SK-N-SH (cell line): ENCODE results near the gene CISD1. TPM values are rescaled to one million over a fixed set of nuclear protein-coding genes. Genes with fewer than 3 reads are reported as not detected.

Experiments used
- CTCF ChIA-PET: fragments of 300-600, 350-600 bp; formaldehyde crosslinking; extraction: SDS; loops from one replicate; lab custom pipeline; 2021; lab: Yijun Ruan, JAX
- POLR2A ChIA-PET: fragments of 350-600 bp; sonication (Branson Sonifier 250); formaldehyde crosslinking; extraction: SDS; loops from one replicate; lab custom pipeline; 2020; ENCODE audit warnings: antibody characterized with exemption, inconsistent platforms; lab: Yijun Ruan, JAX
- DNase-seq: peaks from one replicate; pipeline ENCODE4 v3.0.0; 2012
- H2AFZ ChIP-seq: fragments of 200-600 bp; sonication (generic); 2 replicates; pipeline ENCODE4 v1.8.1; 2016; ENCODE audit warnings: antibody characterized with exemption, mild to moderate bottlenecking, low read depth
- H3F3A ChIP-seq: fragments of 200-600 bp; sonication (generic); replicated peaks from 2 replicates; pipeline ENCODE3; 2016; ENCODE audit warnings: antibody characterized with exemption, mild to moderate bottlenecking; ENCODE audit not compliant: insufficient read depth
- H3K27ac ChIP-seq, 2 experiments: fragments of 200-500 bp in 1 of 2; fragments of 200-600 bp in 1 of 2; sonication (Bioruptor generic) in 1 of 2; sonication (generic), shearing (Covaris generic) in 1 of 2; 2 replicates each; pipeline versions ENCODE4 v1.5.1 to v1.6.1; 2014 to 2016; ENCODE audit warnings: low read depth in 2 of 2, inconsistent platforms in 1 of 2, low read length in 1 of 2, mild to moderate bottlenecking in 1 of 2, mixed read lengths in 1 of 2
- H3K27me3 ChIP-seq: fragments of 200-600 bp; sonication (generic), shearing (Covaris generic); 2 replicates; pipeline ENCODE4 v1.6.1; 2016; ENCODE audit warnings: mixed run types; ENCODE audit not compliant: insufficient read depth
- H3K36me3 ChIP-seq, 2 experiments: fragments of 200-500 bp in 1 of 2; fragments of 200-600 bp in 1 of 2; sonication (Bioruptor generic) in 1 of 2; sonication (generic) in 1 of 2; replicated peaks in 1 of 2; 2 replicates each; pipeline versions ENCODE3 to v1.5.1; 2014 to 2016; ENCODE audit warnings: low read length in 1 of 2, mild to moderate bottlenecking in 1 of 2; ENCODE audit not compliant: insufficient read depth in 2 of 2, control insufficient read depth in 1 of 2
- H3K4me1 ChIP-seq, 2 experiments: fragments of 200-500 bp in 1 of 2; fragments of 200-600 bp in 1 of 2; sonication (Bioruptor generic) in 1 of 2; sonication (generic), shearing (Covaris generic) in 1 of 2; 2 replicates each; pipeline versions ENCODE4 v1.5.1 to v1.6.1; 2014 to 2016; ENCODE audit warnings: low read depth in 1 of 2, low read length in 1 of 2, mixed run types in 1 of 2; ENCODE audit not compliant: insufficient read depth in 2 of 2, control insufficient read depth in 1 of 2
- H3K4me2 ChIP-seq: fragments of 200-600 bp; sonication (generic), shearing (Covaris generic); 2 replicates; pipeline ENCODE4 v1.6.1; 2017; ENCODE audit warnings: mixed run types
- H3K4me3 ChIP-seq, 2 experiments: fragments of 200-500 bp in 1 of 2; fragments of 200-600 bp in 1 of 2; sonication (Bioruptor generic) in 1 of 2; sonication (generic), shearing (Covaris generic) in 1 of 2; 2 replicates each; pipeline versions ENCODE4 v1.5.1 to v1.8.1; 2014 to 2016; ENCODE audit warnings: low read depth in 2 of 2, inconsistent platforms in 1 of 2, low read length in 1 of 2, mild to moderate bottlenecking in 1 of 2, mixed read lengths in 1 of 2, moderate library complexity in 1 of 2
- H3K79me2 ChIP-seq: fragments of 200-600 bp; sonication (generic); 2 replicates; pipeline ENCODE4 v1.8.1; 2017; ENCODE audit warnings: mild to moderate bottlenecking; ENCODE audit not compliant: insufficient read depth
- H3K9ac ChIP-seq: fragments of 200-600 bp; sonication (generic); 2 replicates; pipeline ENCODE4 v1.6.1; 2017; ENCODE audit warnings: mixed run types
- H3K9me2 ChIP-seq: fragments of 200-600 bp; sonication (generic); 2 replicates; pipeline ENCODE4 v1.6.1; 2017; ENCODE audit warnings: mixed run types
- H3K9me3 ChIP-seq: fragments of 200-600 bp; sonication (generic); 2 replicates; pipeline ENCODE4 v1.6.1; 2017; ENCODE audit warnings: mixed run types, mild to moderate bottlenecking, moderate library complexity
- H4K20me1 ChIP-seq: fragments of 200-600 bp; sonication (generic); 2 replicates; pipeline ENCODE4 v1.6.1; 2017; ENCODE audit warnings: mild to moderate bottlenecking, mixed run types; ENCODE audit not compliant: insufficient read depth
- CTCF ChIP-seq: fragments of 200-600 bp; sonication (generic); IDR thresholded peaks from 2 replicates; pipeline ENCODE4 v1.6.1; 2017; ENCODE audit warnings: antibody characterized with exemption, mild to moderate bottlenecking, moderate library complexity
- FOXM1 ChIP-seq: IDR thresholded peaks from 2 replicates; pipeline ENCODE4 v1.4.0; 2012; ENCODE audit warnings: low read depth, mild to moderate bottlenecking
- GABPA ChIP-seq: IDR thresholded peaks from 2 replicates; pipeline ENCODE4 v1.4.0; 2012; ENCODE audit warnings: low read depth, mild to moderate bottlenecking
- JUND ChIP-seq: IDR thresholded peaks from 2 replicates; pipeline ENCODE4 v1.4.0; 2012
- MEF2A ChIP-seq: IDR thresholded peaks from 2 replicates; pipeline ENCODE4 v1.4.0; 2012; ENCODE audit warnings: low read depth, borderline replicate concordance
- NFIC ChIP-seq: IDR thresholded peaks from 2 replicates; pipeline ENCODE4 v1.4.0; 2012; ENCODE audit warnings: borderline replicate concordance
- RCOR1 ChIP-seq: fragments of 150-350 bp; IDR thresholded peaks from 2 replicates; pipeline ENCODE4 v1.6.1; 2017; ENCODE audit warnings: antibody characterized with exemption, low read length
- REST ChIP-seq: IDR thresholded peaks from 2 replicates; pipeline ENCODE4 v1.6.1; 2012; ENCODE audit warnings: mild to moderate bottlenecking, low read depth, low read length, moderate library complexity
- RFX5 ChIP-seq: IDR thresholded peaks from 2 replicates; pipeline ENCODE4 v1.6.1; 2012; ENCODE audit warnings: mild to moderate bottlenecking, improper control_type of control experiment, low read length
- RXRA ChIP-seq: IDR thresholded peaks from 2 replicates; pipeline ENCODE4 v1.4.0; 2012; ENCODE audit warnings: low read depth, mild to moderate bottlenecking, borderline replicate concordance
- TAF1 ChIP-seq: IDR thresholded peaks from 2 replicates; pipeline ENCODE4 v1.6.1; 2012; ENCODE audit warnings: low read depth, mild to moderate bottlenecking, low read length, moderate library complexity, borderline replicate concordance
- TCF12 ChIP-seq: IDR thresholded peaks from 2 replicates; pipeline ENCODE4 v1.4.0; 2012
- TEAD4 ChIP-seq: IDR thresholded peaks from 2 replicates; pipeline ENCODE4 v1.4.0; 2012; ENCODE audit warnings: mild to moderate bottlenecking, borderline replicate concordance; ENCODE audit not compliant: insufficient read depth
- USF2 ChIP-seq: fragments of 150-350 bp; IDR thresholded peaks from 2 replicates; pipeline ENCODE4 v1.6.1; 2017; ENCODE audit warnings: antibody characterized with exemption, low read length, low read depth, borderline replicate concordance
- YY1 ChIP-seq: IDR thresholded peaks from 2 replicates; pipeline ENCODE4 v1.4.0; 2012; ENCODE audit warnings: low read depth, mild to moderate bottlenecking
- ZBTB33 ChIP-seq: IDR thresholded peaks from 2 replicates; pipeline ENCODE4 v1.4.0; 2012; ENCODE audit warnings: low read depth, borderline replicate concordance
- polyA plus RNA-seq, 3 experiments: library from polyadenylated mRNA; depleted of rRNA; stranded (reverse); fragments of >200 nt; gene quantifications; 2 replicates each; pipeline ENCODE4 v1.2.3, GENCODE V29; 2012

CISD1 gene
- polyA plus RNA-seq, 1 of the 3 experiments (the other 2 are of a cell fraction) = 34.1 TPM

- Histone ChIP-seq H3K27ac (no peak overlapping the region), H3K27me3 (no peaks in the 10 kb centered on the region), H3K9ac (no peak overlapping the region), H4K20me1 (no peaks in the 10 kb centered on the region), H3K4me1 (peaks cover 4 to 8% of the 10 kb centered on the region in 2 experiments; a peak in 3 of 4 replicates), H3K79me2 (peaks cover 81% of the 10 kb centered on the region), H3K9me3 (no peaks in the 10 kb centered on the region)
- POLR2A ChIA-PET = no interaction called here
- CTCF ChIA-PET = no interaction called here
- TF ChIP-seq TEAD4 (no peak), MEF2A (no peak), JUND (no peak), TAF1 (no peak), ZBTB33 (no peak), FOXM1 (no peak), CTCF (no peak), RFX5 (no peak), GABPA (no peak), REST (no peak), RCOR1 (no peak), YY1 (no peak), TCF12 (no peak), NFIC (no peak), RXRA (no peak), USF2 (no peak)
- TF ChIP-seq, all 33 proteins: peak for 0
- H3F3A ChIP-seq = peaks cover 11% of the 10 kb centered on the region
- no peak overlapping the region for H3K4me2 ChIP-seq
- H3K9me2 ChIP-seq = no peaks in the 10 kb centered on the region
- no peak overlapping the region for H2AFZ ChIP-seq
- H3K4me3 ChIP-seq = no peak overlapping the region
- peaks cover 0 to 8% of the 10 kb centered on the region in 2 experiments for H3K36me3 ChIP-seq
- no peak for DNase-seq
Observed at GRCh38 chr10:58262766-58263165, 6.2 kb upstream of the CISD1 start.
